HG03521 (cell line): ENCODE data around the gene ACR.

ENCODE experiments used
- ATAC-seq: cut with Tn5 transposase; IDR thresholded peaks from one replicate; pipeline ENCODE4 v1.9.1; 2021; ENCODE audit warnings: mild to moderate bottlenecking, moderate library complexity; ENCODE audit not compliant: unreplicated experiment

ACR gene

GRCh38 chr22:50702821-50703725 lies 34.9 kb upstream of the ACR start:
- no peak for ATAC-seq

DNA sequence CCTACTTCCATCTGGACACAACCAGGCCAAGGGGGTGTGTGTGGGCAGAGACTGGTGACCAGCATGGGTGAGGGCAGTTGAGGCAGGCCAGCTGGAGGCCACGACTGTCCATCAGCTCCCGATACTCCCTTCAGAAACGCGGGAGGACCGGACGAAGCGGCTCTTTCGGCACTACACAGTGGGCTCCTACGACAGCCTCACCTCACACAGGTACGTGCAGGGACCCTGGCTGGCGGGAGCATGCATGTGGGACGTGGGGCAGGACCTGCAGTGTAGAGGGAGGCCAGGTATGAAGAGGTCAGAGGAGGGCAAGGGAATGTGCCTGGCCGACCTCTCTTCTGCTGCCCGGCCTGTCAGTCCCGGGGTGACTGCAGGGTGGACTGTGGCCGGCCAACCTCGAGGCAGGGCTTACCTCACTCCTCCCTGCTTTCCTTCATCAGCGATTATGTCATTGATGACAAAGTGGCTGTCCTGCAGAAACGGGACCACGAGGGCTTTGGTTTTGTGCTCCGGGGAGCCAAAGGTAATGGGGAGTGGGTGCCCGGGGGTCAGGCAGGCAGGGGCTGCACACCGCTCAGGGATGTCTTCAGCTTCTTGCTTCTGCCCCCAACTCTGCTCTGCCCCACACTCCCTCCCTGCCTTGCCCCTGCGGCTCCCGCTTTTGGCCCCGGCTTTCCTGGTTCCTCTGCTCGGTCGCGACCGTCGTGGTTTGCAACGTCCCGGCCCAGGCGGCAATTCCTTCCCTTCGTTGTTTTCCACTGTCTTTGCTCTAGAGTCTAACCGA lies 34.1 kb upstream of the ACR start:
- no peak for ATAC-seq

DNA sequence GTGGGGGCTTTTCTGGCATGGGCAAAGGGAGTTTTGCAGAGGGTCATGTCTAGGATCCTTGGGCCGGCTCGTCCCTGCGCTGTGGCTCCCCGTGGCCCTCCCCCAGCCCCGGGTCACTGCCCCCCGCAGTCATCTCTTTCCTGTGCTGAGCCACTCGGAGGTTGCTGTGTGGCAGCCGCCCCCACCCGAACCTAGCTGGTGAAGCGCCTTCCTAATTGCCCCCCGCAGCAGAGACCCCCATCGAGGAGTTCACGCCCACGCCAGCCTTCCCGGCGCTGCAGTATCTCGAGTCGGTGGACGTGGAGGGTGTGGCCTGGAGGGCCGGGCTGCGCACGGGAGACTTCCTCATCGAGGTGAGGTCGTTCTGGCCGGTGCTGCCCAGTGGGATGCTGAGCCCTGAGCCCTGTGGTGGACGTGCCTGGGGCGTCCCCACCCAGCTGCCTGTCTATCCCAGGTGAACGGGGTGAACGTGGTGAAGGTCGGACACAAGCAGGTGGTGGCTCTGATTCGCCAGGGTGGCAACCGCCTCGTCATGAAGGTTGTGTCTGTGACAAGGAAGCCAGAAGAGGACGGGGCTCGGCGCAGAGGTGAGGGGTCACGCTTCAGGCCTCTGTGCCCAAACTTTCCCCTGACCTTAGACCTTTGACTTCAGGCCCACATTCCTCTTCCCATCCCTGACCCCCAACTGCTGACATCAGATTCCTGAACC lies 33.3 kb upstream of the ACR start:
- ATAC-seq: no peak

GRCh38 chr22:50705219-50705691 lies 32.7 kb upstream of the ACR start:
- no peak for ATAC-seq

- no peak for ATAC-seq
Measured at GRCh38 chr22:50705851-50706351, 32.1 kb upstream of the ACR start.

GRCh38 chr22:50706481-50707125 lies 31.4 kb upstream of the ACR start:
- ATAC-seq: no peak

DNA sequence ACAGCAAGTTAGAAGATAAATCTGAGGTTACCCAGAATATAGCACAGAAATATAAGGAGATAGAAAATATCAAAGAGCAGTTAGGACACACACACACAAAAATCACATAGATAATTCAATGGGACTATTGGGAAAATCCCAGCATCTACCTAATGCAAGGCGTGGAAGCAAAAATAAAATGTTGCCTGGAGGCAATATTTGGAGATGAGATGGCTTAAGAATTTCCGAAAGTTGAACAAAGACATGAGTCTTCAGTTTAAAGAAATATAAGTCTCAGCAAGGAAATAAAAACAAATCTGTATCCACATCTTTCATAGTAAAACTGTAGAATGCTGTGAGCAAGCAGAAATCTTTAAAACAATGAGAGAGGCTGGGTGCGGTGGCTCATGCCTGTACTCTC lies 29.5 kb upstream of the ACR start:
- no peak for ATAC-seq

DNA sequence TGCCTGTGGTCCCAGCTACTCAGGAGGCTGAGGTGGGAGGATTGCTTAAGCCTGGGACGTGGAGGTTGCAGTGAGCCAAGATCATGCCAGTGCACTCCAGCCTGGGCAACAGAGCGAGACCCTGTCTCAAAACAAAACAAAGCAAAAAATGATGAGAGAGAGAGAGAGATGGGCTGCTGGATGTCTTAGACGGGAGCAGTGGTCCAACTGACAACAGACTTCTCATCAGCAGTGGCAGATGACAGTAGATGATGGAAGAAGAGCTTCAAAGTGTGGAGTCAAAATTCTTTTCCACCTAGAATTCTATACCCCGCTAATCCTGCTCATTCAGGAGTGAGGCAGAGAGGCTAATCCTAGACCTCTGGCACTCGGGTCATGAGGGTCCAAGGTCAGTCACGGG lies 29.0 kb upstream of the ACR start:
- ATAC-seq: no peak

DNA sequence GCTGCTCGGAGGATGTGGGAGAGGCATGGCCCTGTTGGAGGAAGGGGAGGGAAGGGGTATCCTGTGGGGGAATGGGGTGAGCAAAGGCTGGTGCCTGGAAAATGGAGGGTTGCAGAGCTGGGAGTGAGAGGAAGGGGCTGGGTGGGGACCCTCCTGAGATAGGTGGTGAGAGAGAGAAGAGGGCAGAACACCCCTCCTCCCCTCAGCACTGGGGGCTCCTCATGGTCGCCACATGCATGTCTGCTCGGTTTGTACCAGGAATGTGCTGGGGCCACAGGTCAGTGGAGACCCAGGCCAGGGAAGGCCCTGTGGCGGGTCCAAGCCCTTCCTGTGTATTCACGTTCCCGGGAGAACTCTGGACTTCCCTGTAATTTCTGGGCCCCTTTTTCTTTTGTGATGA lies 27.8 kb upstream of the ACR start:
- ATAC-seq: no peak

DNA sequence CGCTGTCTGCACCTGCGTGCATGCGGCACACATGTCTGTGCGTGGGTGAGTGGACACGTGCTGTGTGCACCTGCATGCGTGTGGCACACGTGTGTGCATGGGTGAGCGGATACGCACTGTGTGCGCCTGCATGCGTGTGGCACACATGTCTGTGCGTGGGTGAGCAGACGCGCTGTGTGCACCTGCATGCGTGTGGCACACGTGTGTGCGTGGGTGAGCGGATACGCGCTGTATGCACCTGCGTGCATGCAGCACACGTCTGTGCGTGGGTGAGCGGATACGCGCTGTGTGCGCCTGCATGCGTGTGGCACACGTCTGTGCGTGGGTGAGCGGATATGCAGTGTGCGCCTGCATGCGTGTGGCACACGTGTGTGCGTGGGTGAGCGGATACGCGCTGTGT lies 27.1 kb upstream of the ACR start:
- ATAC-seq: no peak

DNA sequence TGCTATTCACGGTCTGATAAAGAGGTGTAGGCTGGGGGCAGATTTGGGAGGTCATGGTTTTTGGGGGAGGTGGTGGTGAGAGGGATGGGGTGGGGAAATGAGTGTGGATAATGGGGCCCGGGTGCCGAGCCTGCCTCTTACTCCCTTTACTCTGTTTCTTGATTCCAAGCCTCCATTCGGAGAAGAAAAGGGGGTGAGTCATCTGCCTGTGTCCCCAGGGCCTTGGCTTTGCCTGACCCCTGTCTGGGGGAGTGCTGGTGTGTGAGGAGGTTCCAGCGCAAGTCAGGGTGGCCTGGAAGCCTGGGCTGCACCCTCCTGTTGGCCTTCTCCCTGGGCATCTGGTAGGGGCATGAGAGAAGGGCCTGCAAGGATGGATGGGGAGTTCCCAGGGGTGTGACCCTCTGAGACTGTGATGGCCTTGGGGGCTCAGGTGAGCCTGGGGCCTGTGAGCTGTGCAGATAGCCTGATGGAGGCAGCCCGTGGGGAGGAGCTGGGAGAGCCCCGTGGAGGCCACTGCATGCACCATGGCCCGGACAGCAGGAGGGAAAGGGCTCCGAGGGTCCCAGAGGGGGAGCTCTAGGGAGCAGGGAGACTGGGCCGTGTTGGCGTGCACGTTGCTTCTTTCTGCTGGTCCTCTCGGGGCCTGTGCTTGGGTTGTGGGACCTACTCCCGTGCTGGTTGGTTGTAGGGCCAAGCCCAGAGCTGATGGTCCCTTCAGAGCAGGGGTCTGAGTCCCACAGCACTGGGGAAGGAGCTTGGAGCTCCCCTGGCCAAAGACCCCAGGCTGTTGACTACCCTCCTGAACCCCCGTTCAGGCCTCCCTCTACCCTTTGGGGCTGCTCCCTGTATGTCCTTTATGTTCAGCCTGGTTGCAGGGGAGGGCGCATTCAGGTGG lies 26.3 kb upstream of the ACR start:
- no peak for ATAC-seq

DNA sequence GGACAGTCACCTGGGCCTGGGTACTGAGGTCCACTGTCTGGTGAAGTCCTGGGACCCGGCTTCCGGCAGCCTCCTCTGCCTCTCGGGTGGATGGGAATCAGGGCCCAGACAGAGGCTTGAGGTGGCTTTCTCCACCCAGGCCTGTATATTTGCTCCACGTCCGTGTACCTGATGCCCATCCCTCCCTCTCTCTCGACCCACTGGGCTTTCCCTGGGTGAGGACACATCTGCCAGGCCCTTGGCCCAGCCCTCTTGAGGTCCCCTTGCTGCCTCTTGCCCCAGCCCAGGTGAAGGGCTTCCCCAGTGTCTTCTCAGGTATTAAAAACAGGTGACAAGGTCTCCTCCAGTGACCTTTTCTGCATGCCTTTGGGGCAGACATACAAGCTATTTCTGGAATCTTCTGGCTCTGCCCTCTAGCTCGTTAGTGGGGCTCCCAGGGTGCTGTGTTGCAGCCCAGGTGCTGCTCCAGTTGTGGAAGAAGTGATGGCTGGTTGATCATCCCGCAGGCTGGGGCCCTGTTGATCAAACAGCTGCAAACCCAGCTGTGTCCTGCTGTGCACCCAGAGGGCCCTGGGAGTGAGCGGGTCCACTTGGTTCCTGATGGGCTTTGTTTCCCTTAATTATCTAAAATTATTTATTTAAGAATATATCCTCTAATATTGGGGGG lies 25.5 kb upstream of the ACR start:
- no peak for ATAC-seq

- no peak for ATAC-seq
Measured at GRCh38 chr22:50713008-50713385, 25.0 kb upstream of the ACR start.

GRCh38 chr22:50713571-50714056 lies 24.4 kb upstream of the ACR start:
- ATAC-seq: no peak

DNA sequence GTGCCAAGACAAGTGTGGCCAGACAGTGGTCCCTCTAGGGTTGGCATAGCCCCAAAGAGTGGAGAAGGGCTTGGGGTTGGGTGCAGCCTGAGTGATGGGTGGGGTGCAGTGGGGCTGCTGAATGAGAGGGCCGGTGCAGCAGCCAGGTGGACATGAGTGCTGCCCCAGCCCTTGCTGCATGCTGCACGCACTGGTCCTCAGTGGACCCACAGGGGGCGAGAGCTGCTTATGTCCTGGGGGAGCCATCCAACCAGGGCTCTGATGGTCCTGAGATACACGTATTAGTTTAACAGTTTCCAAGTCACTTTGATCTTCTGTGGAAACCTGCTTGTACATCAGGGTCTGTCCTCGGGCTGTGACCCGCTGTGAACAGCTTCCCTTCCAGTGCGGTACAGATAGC lies 23.9 kb upstream of the ACR start:
- ATAC-seq: no peak

GRCh38 chr22:50714631-50715179 lies 23.3 kb upstream of the ACR start:
- ATAC-seq: no peak

GRCh38 chr22:50715250-50715649 lies 22.8 kb upstream of the ACR start:
- no peak for ATAC-seq

- ATAC-seq: no peak
Measured at GRCh38 chr22:50715776-50716175, 22.2 kb upstream of the ACR start.
